ENCODE data around the gene AP1G2. TPM values are rescaled to one million over a fixed set of nuclear protein-coding genes. Genes with fewer than 3 reads are reported as not detected.

Gene AP1G2
- total and polyA plus RNA-seq, 2 of the 13 experiments (the other 11 are each of a cell fraction or from before 2014, with no cell fraction given): 96.9 to 611 TPM

- WGBS (ENCODE audit: low lambda C conversion rate): 85% methylated on average over 9 of the region's 9 CpGs
- Histone ChIP-seq H3K27ac (ENCODE audit: extremely low read length, insufficient read depth, low read length) (no peak overlapping the region), H3K4me3 (replicated peaks in 1 of 3; ENCODE audit: insufficient read depth in 1 of 3, low read depth in 2 of 3, low read length in 3 of 3) (no peak overlapping the region), H2AFZ (ENCODE audit: low read length) (no peak overlapping the region), H3K4me2 (ENCODE audit: low read depth, low read length) (no peak overlapping the region), H3K36me3 (replicated peaks in 1 of 2; ENCODE audit: control insufficient read depth in 1 of 2, insufficient read depth in 2 of 2, low read length in 2 of 2) (peaks cover 2 to 6% of the 10 kb centered on the region in 2 experiments; a peak in 3 of 5 replicates), H3K79me2 (ENCODE audit: insufficient read depth, low read length) (no peaks in the 10 kb centered on the region), H3K9me3 (ENCODE audit: low read length) (no peaks in the 10 kb centered on the region), H3K9ac (ENCODE audit: insufficient read depth, low read depth, low read length) (no peak overlapping the region), H4K20me1 (ENCODE audit: insufficient read depth, low read length) (no peaks in the 10 kb centered on the region), H3K4me1 (ENCODE audit: insufficient read depth, low read length) (no peaks in the 10 kb centered on the region), H3K27me3 (ENCODE audit: control insufficient read depth in 1 of 2, insufficient read depth in 2 of 2, low read length in 2 of 2) (no peaks in the 10 kb centered on the region)
- FAIRE-seq (no peak), ATAC-seq (0 out of 3 replicates have a peak, but pooled peaks have one; percentile 2), DNase-seq (ENCODE audit: low spot score) (no peak)
- in situ Hi-C loops (cut with HindIII; ENCODE audit: extremely low pct_ligation_motif_present, low pct_unique_long_range_greater_than_20kb) (no loop called here), intact Hi-C loops (cut with micrococcal nuclease; ENCODE audit: unreplicated experiment) (no loop called here)
- TF ChIP-seq, protein P1, sequence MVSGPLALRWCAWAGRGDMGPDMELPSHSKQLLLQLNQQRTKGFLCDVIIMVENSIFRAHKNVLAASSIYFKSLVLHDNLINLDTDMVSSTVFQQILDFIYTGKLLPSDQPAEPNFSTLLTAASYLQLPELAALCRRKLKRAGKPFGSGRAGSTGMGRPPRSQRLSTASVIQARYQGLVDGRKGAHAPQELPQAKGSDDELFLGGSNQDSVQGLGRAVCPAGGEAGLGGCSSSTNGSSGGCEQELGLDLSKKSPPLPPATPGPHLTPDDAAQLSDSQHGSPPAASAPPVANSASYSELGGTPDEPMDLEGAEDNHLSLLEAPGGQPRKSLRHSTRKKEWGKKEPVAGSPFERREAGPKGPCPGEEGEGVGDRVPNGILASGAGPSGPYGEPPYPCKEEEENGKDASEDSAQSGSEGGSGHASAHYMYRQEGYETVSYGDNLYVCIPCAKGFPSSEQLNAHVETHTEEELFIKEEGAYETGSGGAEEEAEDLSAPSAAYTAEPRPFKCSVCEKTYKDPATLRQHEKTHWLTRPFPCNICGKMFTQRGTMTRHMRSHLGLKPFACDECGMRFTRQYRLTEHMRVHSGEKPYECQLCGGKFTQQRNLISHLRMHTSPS (CRISPR knock-in tag; IDR thresholded peaks at IDR 0.05; ENCODE audit: low read depth): 0 out of 2 replicates have a peak, but pooled peaks have one; percentile 33
- TF ChIP-seq, protein P2, sequence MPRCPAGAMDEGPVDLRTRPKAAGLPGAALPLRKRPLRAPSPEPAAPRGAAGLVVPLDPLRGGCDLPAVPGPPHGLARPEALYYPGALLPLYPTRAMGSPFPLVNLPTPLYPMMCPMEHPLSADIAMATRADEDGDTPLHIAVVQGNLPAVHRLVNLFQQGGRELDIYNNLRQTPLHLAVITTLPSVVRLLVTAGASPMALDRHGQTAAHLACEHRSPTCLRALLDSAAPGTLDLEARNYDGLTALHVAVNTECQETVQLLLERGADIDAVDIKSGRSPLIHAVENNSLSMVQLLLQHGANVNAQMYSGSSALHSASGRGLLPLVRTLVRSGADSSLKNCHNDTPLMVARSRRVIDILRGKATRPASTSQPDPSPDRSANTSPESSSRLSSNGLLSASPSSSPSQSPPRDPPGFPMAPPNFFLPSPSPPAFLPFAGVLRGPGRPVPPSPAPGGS (CRISPR knock-in tag; IDR thresholded peaks at IDR 0.05): peak; percentile 40; the same call in 1 of the 2 replicates
- no peak for TF ChIP-seq CBX2 (IDR thresholded peaks at IDR 0.05; ENCODE audit: low read depth, low read length)
- no peak for TF ChIP-seq CBX2 (CRISPR knock-in tag; IDR thresholded peaks at IDR 0.05; ENCODE audit: low read depth)
- peak; percentile 62 for TF ChIP-seq ZNF883 (CRISPR knock-in tag; IDR thresholded peaks at IDR 0.05; ENCODE audit: not compliant biosample characterization)
- ChIA-PET POLR2A (interaction anchor here (1.6 kb wide), 1 partner anchor 201 kb away, joined by 3 read pairs; the partner anchor contains the start of gene PABPN1), CTCF (ENCODE audit: low intra/inter-chr PET ratio, low total read pairs) (no interaction called here)
- no TSS peak for BruUV-seq (replicated peaks)
Observed at GRCh38 chr14:23522643-23523198, 44.9 kb downstream of the AP1G2 start.
